ENCODE results near the gene PLPPR4.
"Not testable (repeated sequence)": the region's sequence is repeated elsewhere in the genome, so short reads cannot be mapped to it uniquely, and the experiment has no call there.

Gene PLPPR4

DNA sequence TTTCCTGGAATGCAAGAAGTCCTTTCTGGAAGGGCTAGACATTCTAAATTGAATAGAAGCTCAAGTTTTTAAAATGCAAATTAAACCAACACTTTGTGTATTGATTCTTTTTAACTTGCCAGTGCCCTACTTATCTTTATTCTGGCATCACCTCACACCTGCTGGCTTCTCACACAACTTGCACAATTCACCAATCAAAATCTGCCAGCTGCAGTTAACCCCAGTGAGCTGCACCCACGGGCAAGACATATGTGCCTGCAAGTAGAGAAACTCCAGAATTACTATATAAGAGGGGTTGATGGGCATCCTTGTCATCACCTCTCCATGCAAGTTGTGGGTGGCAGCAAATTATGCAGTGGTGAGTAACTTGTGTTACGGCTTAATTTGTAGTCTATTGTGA, 11.7 kb upstream of the PLPPR4 start:
- no peaks in the 10 kb centered on the region for H3K9me3 ChIP-seq (ENCODE audit: insufficient read depth, low read length)
- no peaks in the 10 kb centered on the region for H4K20me1 ChIP-seq (ENCODE audit: low read depth, low read length)
- H3K36me3 ChIP-seq (ENCODE audit: low read length) = no peaks in the 10 kb centered on the region
- no peak overlapping the region for H3K4me2 ChIP-seq (ENCODE audit: low read depth, low read length, poor library complexity, severe bottlenecking)
- H2AFZ ChIP-seq (ENCODE audit: low read depth, low read length, severe bottlenecking) = no peak overlapping the region
- H3K9me2 ChIP-seq (replicated peaks; ENCODE audit: insufficient read depth, low read length) = no peaks in the 10 kb centered on the region
- no peaks in the 10 kb centered on the region for H3K27me3 ChIP-seq (ENCODE audit: low read length)
- no peak overlapping the region for H3K27ac ChIP-seq (ENCODE audit: low read depth, low read length)
- TF ChIP-seq, protein P1, sequence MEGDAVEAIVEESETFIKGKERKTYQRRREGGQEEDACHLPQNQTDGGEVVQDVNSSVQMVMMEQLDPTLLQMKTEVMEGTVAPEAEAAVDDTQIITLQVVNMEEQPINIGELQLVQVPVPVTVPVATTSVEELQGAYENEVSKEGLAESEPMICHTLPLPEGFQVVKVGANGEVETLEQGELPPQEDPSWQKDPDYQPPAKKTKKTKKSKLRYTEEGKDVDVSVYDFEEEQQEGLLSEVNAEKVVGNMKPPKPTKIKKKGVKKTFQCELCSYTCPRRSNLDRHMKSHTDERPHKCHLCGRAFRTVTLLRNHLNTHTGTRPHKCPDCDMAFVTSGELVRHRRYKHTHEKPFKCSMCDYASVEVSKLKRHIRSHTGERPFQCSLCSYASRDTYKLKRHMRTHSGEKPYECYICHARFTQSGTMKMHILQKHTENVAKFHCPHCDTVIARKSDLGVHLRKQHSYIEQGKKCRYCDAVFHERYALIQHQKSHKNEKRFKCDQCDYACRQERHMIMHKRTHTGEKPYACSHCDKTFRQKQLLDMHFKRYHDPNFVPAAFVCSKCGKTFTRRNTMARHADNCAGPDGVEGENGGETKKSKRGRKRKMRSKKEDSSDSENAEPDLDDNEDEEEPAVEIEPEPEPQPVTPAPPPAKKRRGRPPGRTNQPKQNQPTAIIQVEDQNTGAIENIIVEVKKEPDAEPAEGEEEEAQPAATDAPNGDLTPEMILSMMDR (IDR thresholded peaks at IDR 0.05; ENCODE audit: insufficient read depth, low read length, poor library complexity, severe bottlenecking) = no peak
- TF ChIP-seq EZH2phosphoT487 (conservative IDR thresholded peaks at IDR 0.05; ENCODE audit: low read length) = no peak
- H3K9ac ChIP-seq (ENCODE audit: low read length) = no peak overlapping the region
- H3K4me3 ChIP-seq (ENCODE audit: insufficient read depth, low read length, poor library complexity, severe bottlenecking) = no peak overlapping the region
- H3F3A ChIP-seq (ENCODE audit: insufficient read depth) = no peaks in the 10 kb centered on the region
- no peaks in the 10 kb centered on the region for H3K79me2 ChIP-seq (ENCODE audit: insufficient read depth, low read length)

DNA sequence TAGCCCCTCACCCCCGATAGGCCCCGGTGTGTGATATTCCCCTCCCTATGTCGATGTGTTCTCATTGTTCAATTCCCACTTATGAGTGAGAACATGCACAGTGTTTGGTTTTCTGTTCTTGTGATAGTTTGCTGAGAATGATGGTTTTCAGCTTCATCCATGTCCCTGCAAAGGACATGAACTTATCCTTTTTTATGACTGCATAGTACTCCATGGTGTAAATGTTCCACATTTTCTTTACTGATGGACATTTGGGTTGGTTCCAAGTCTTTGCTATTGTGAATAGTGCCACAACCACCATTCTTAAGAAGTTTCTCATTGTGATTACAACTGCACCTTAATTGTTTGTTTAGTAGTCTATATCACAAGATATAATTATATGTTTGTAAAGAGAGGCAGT, 3.9 kb upstream of the PLPPR4 start:
- not testable (repeated sequence) for H3K9ac ChIP-seq (ENCODE audit: low read length); H2AFZ ChIP-seq (ENCODE audit: low read depth, low read length, severe bottlenecking); H3K27me3 ChIP-seq (ENCODE audit: low read length); H3K27ac ChIP-seq (ENCODE audit: low read depth, low read length); H3K9me2 ChIP-seq (replicated peaks; ENCODE audit: insufficient read depth, low read length); H3F3A ChIP-seq (ENCODE audit: insufficient read depth); H3K79me2 ChIP-seq (ENCODE audit: insufficient read depth, low read length); H3K4me3 ChIP-seq (ENCODE audit: insufficient read depth, low read length, poor library complexity, severe bottlenecking); H3K36me3 ChIP-seq (ENCODE audit: low read length); H3K9me3 ChIP-seq (ENCODE audit: insufficient read depth, low read length); H3K4me2 ChIP-seq (ENCODE audit: low read depth, low read length, poor library complexity, severe bottlenecking); H4K20me1 ChIP-seq (ENCODE audit: low read depth, low read length)

DNA sequence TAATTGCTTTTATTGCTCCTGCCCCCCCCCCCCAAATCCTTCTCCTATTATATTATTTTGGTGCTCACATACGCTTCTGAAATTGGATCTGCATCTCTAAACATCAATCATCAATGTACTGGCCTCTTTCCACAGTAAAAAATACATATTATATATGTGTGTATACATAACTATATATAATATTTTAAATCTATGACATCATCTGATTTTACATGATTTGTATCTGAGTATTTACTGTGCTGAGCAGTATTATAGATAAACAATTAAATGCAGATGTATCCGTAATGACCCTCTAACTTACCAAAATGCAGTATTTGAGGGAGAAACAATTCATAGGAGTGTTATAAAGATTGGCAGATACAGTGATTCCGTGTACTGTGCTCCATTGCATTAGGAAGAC, 832 bp downstream of the PLPPR4 start:
- H4K20me1 ChIP-seq (ENCODE audit: low read depth, low read length) = no peaks in the 10 kb centered on the region
- H3F3A ChIP-seq (ENCODE audit: insufficient read depth) = no peaks in the 10 kb centered on the region
- H3K79me2 ChIP-seq (ENCODE audit: insufficient read depth, low read length) = no peaks in the 10 kb centered on the region
- H3K9ac ChIP-seq (ENCODE audit: low read length) = no peak overlapping the region
- TF ChIP-seq, protein P1 (IDR thresholded peaks at IDR 0.05; ENCODE audit: insufficient read depth, low read length, poor library complexity, severe bottlenecking) = no peak
- TF ChIP-seq EZH2phosphoT487 (conservative IDR thresholded peaks at IDR 0.05; ENCODE audit: low read length) = no peak
- no peak overlapping the region for H3K27ac ChIP-seq (ENCODE audit: low read depth, low read length)
- H3K9me3 ChIP-seq (ENCODE audit: insufficient read depth, low read length) = no peaks in the 10 kb centered on the region
- no peaks in the 10 kb centered on the region for H3K36me3 ChIP-seq (ENCODE audit: low read length)
- H3K4me3 ChIP-seq (ENCODE audit: insufficient read depth, low read length, poor library complexity, severe bottlenecking) = no peak overlapping the region
- no peak overlapping the region for H3K4me2 ChIP-seq (ENCODE audit: low read depth, low read length, poor library complexity, severe bottlenecking)
- no peak overlapping the region for H2AFZ ChIP-seq (ENCODE audit: low read depth, low read length, severe bottlenecking)
- H3K27me3 ChIP-seq (ENCODE audit: low read length) = no peaks in the 10 kb centered on the region
- H3K9me2 ChIP-seq (replicated peaks; ENCODE audit: insufficient read depth, low read length) = no peaks in the 10 kb centered on the region

DNA sequence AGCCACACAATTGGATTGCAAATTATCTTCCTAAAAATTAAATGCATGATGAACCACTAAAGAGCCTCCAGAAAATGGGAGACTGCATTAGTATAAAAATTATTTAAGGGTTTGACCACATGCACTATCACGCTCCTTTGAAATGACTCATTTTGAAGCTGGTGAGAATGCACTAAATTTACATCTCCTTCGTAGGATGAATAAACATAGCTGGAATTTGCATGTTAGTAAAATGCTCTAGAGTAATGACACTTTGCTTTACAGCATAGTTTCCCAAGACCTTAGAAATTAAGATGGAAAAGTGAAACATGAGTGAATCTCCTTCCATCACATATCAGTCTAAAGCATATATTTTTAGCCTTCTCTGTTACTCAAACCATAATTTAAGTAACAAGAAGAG, 2.4 kb downstream of the PLPPR4 start:
- no peak overlapping the region for H2AFZ ChIP-seq (ENCODE audit: low read depth, low read length, severe bottlenecking)
- no peak overlapping the region for H3K4me2 ChIP-seq (ENCODE audit: low read depth, low read length, poor library complexity, severe bottlenecking)
- H3K9ac ChIP-seq (ENCODE audit: low read length) = no peak overlapping the region
- TF ChIP-seq EZH2phosphoT487 (conservative IDR thresholded peaks at IDR 0.05; ENCODE audit: low read length) = no peak
- TF ChIP-seq, protein P1 (IDR thresholded peaks at IDR 0.05; ENCODE audit: insufficient read depth, low read length, poor library complexity, severe bottlenecking) = no peak
- H4K20me1 ChIP-seq (ENCODE audit: low read depth, low read length) = no peaks in the 10 kb centered on the region
- H3K36me3 ChIP-seq (ENCODE audit: low read length) = no peaks in the 10 kb centered on the region
- no peak overlapping the region for H3K4me3 ChIP-seq (ENCODE audit: insufficient read depth, low read length, poor library complexity, severe bottlenecking)
- H3K27ac ChIP-seq (ENCODE audit: low read depth, low read length) = no peak overlapping the region
- no peaks in the 10 kb centered on the region for H3K9me2 ChIP-seq (replicated peaks; ENCODE audit: insufficient read depth, low read length)
- H3F3A ChIP-seq (ENCODE audit: insufficient read depth) = no peaks in the 10 kb centered on the region
- no peaks in the 10 kb centered on the region for H3K79me2 ChIP-seq (ENCODE audit: insufficient read depth, low read length)
- no peaks in the 10 kb centered on the region for H3K9me3 ChIP-seq (ENCODE audit: insufficient read depth, low read length)
- H3K27me3 ChIP-seq (ENCODE audit: low read length) = no peaks in the 10 kb centered on the region

Data from SU-DHL-6 (cell line).